HG02884 (cell line): ENCODE results near the gene SAP30BP.
"Not testable (repeated sequence)": the region's sequence is repeated elsewhere in the genome, so short reads cannot be mapped to it uniquely, and the experiment has no call there.

Experiments used
- ATAC-seq: cut with Tn5 transposase; IDR thresholded peaks from one replicate; pipeline ENCODE4 v1.9.1; 2021; ENCODE audit warnings: mild to moderate bottlenecking, moderate library complexity; ENCODE audit not compliant: unreplicated experiment

SAP30BP gene

GRCh38 chr17:75633486-75634375, 33.4 kb upstream of the SAP30BP start:
- no peak for ATAC-seq

- no peak for ATAC-seq
Measured at GRCh38 chr17:75634376-75634740, 32.8 kb upstream of the SAP30BP start.

GRCh38 chr17:75634754-75635609, 32.2 kb upstream of the SAP30BP start:
- ATAC-seq, result no peak

GRCh38 chr17:75635610-75636202, 31.4 kb upstream of the SAP30BP start:
- no peak for ATAC-seq

- ATAC-seq, result no peak
Measured at GRCh38 chr17:75636381-75637142, 30.6 kb upstream of the SAP30BP start.

GRCh38 chr17:75637143-75637538, 30.0 kb upstream of the SAP30BP start:
- ATAC-seq, result no peak

GRCh38 chr17:75637551-75637950, 29.6 kb upstream of the SAP30BP start:
- no peak for ATAC-seq

GRCh38 chr17:75638039-75638438, 29.1 kb upstream of the SAP30BP start:
- ATAC-seq, result not testable (repeated sequence)

GRCh38 chr17:75638893-75639292, 28.2 kb upstream of the SAP30BP start:
- ATAC-seq, result no peak

GRCh38 chr17:75639327-75639726, 27.8 kb upstream of the SAP30BP start:
- no peak for ATAC-seq

- ATAC-seq, result no peak
Measured at GRCh38 chr17:75639771-75640555, 27.2 kb upstream of the SAP30BP start.

- no peak for ATAC-seq
Measured at GRCh38 chr17:75640556-75641119, 26.5 kb upstream of the SAP30BP start.

GRCh38 chr17:75641343-75641742, 25.8 kb upstream of the SAP30BP start:
- no peak for ATAC-seq

- ATAC-seq, result no peak
Measured at GRCh38 chr17:75642182-75642783, 24.9 kb upstream of the SAP30BP start.

GRCh38 chr17:75642784-75643642, 24.1 kb upstream of the SAP30BP start:
- no peak for ATAC-seq

GRCh38 chr17:75643643-75644017, 23.5 kb upstream of the SAP30BP start:
- ATAC-seq, result no peak

GRCh38 chr17:75645501-75645888, 21.6 kb upstream of the SAP30BP start:
- no peak for ATAC-seq

GRCh38 chr17:75645889-75646637, 21.1 kb upstream of the SAP30BP start:
- ATAC-seq, result no peak
